Subcutaneous adipose tissue (tissue), 4 donors: ENCODE results near the gene JAGN1. TPM values are rescaled to one million over a fixed set of nuclear protein-coding genes. Genes with fewer than 3 reads are reported as not detected.

Experiments
- total RNA-seq, 4 donors: library from RNA; depleted of rRNA; stranded (reverse); fragments of >200 nt; gene quantifications; one replicate each; pipeline ENCODE4 v1.1.0, GENCODE V29; 2016
- TF ChIP-seq, protein P1 (sequence below): fragments of 450-650 bp; IDR thresholded peaks from one replicate; pipeline ENCODE4 v1.5.1; 2016; ENCODE audit warnings: low read depth, mild to moderate bottlenecking, control low read depth, antibody characterized with exemption, moderate library complexity

The JAGN1 gene
- 10 to 100 TPM; 53.7 to 83.8 (median 60.2) TPM for total RNA-seq

DNA sequence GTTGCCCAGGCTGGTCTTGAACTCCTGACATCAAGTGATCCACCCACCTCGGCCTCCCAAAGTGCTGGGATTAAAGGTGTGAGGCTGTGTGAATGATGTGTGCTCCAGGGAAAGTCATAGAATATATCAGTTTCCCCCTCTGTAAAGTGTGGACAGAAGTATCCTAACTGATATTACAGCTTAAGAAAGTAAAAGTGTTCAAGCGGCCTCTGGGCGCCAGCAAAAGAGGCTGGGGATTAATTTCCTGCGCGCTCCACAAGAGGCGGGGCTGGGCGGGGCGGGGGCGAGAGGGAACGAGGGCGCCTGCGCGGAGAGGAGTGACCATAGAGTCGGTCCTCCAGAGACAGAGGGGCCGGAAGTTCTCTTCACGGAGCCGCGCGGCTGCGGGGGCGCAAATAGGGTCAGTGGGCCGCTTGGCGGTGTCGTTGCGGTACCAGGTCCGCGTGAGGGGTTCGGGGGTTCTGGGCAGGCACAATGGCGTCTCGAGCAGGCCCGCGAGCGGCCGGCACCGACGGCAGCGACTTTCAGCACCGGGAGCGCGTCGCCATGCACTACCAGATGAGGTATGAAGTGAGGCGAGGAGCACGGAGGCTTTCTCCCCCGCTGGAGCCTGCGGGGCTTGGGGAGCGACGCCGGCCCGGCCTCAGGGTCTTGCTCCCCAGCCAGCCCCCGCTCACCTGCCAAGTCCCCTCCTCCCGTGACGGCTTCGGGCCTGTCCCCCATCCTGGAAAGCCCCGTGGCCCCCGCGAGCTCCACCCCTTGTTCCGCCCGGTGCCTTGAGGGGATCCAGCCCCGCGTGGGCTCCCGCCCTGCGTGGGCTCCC is at the start of gene JAGN1:
Gene JAGN1 (plus strand): TSS at position 362 of the 823 bp plus-strand sequence. CDS start 113 bp downstream, at position 475.
- TF ChIP-seq, protein P1, sequence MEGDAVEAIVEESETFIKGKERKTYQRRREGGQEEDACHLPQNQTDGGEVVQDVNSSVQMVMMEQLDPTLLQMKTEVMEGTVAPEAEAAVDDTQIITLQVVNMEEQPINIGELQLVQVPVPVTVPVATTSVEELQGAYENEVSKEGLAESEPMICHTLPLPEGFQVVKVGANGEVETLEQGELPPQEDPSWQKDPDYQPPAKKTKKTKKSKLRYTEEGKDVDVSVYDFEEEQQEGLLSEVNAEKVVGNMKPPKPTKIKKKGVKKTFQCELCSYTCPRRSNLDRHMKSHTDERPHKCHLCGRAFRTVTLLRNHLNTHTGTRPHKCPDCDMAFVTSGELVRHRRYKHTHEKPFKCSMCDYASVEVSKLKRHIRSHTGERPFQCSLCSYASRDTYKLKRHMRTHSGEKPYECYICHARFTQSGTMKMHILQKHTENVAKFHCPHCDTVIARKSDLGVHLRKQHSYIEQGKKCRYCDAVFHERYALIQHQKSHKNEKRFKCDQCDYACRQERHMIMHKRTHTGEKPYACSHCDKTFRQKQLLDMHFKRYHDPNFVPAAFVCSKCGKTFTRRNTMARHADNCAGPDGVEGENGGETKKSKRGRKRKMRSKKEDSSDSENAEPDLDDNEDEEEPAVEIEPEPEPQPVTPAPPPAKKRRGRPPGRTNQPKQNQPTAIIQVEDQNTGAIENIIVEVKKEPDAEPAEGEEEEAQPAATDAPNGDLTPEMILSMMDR = no peak

DNA sequence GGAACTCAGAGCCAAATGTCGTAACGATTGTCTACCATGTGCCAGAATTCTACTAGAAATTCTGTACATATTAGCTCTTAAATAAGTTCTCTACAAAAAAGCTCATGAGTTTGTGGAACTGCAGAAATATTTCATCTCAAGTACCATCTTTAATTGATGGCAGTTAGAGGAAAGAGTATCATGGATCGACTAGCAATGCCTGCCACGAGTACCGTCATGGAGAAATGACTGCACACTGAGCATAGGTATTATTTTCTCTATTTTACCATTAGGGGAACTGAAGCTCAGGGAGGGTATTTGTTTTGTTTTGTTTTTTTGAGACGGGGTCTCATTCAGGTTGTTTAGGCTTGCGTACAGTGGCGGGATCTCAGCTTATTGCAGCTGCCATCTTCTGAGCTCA is 49.4 kb upstream of the JAGN1 start:
- TF ChIP-seq, protein P1 = no peak

DNA sequence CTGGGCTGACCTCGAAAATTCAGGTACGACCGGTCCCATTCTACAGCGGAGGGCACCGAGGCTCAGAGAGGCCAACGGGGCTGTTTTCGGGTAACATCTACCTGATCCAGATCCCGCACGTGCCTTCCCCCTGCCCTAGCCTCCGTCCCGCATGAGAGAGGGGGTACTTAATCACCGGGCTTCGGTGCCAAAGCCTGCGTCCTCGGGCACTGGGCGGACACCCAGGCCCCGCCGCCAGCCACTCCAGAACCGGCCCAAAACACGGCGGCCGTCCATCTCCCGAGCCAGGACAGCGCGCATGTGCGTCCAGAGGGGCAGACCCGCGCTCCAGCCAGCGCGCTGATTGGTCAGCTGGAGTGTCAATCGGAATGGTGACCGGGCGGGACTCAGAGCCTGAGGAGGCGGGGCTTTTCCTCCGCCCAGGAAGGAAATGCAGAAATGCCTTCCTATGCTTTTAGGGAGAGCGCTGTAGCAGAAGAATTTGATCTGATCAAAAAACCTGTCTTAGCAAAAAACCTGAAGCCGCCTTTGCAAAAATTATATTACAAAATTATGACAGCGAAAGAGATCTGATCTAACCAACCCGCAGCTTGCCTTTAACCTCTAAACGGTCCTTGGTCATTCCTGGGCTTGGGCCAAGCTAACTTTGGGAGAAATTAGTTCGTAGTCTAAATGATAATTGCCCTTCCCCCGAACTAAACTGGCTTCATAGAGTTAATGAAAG is 46.5 kb upstream of the JAGN1 start, which contains the start of gene RPUSD3:
Gene RPUSD3 (minus strand): TSS at position 294 of the 724 bp plus-strand sequence. CDS start 18 bp downstream, at position 276.
- TF ChIP-seq, protein P1 = no peak

DNA sequence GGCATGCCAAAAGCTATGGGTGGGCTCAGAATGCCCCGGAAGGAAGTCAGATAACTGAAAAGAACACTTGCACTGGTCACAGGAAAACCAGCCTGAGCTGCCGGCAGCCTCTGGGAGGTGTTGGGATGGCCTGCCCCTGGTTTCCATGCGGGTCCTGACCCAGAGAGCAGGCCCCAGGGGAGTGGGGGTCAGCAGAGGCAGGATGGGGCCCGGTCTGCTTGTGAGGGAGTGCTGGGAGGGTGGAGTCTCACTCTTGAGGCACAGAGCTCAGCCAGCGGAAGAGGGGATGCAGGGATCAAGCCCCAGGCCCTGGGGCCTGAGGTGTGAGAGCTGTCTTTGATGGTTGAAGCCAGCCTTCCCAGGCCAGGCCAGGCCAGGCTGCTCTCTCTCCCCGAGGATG is 44.2 kb upstream of the JAGN1 start:
- TF ChIP-seq, protein P1 = no peak

DNA sequence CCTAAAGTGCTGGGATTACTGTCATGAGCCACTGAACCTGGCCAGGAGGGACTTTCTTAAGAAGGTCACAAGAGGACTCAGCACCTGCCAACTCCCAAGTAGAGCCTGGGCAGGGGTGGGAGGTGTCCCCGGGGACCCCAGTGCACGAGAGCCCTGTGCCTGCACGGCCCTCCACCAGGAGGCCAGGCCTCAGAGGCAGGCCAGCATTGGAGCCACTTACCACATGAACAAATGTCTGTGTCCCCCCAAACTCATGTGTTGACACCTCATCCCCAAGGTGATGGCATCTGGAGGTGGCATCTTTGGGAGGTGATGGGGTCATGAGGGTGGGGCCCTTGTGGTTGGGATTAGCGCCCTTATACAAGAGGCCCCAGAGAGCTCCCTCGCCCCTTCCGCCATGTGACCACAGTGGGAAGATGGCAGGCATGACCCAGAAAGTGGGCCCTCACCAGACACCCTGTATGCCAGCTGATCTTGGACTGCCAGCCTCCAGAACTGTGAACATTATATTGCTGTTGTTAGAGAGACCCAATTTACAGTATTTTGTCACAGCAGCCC is 43.4 kb upstream of the JAGN1 start:
- TF ChIP-seq, protein P1 = no peak

DNA sequence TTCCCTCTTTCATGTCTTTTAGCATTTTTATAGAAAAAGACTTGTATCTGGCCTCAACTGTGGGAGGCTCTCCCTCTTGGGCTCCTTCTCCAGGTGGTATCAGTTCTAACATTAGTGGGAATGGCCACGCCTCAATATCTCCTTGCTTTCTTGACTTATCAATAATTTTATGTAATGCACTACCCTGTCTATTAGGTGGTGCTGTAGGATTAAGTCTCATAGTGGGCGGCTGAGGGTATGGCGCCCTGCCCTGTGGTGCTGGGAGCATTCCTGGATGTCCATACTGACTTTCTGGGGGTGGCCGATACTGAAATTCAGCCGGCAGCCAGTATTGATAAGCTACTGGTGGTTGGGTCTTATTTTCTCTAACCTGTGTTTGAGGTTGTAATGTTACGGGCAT is 37.9 kb upstream of the JAGN1 start:
- TF ChIP-seq, protein P1 = no peak

DNA sequence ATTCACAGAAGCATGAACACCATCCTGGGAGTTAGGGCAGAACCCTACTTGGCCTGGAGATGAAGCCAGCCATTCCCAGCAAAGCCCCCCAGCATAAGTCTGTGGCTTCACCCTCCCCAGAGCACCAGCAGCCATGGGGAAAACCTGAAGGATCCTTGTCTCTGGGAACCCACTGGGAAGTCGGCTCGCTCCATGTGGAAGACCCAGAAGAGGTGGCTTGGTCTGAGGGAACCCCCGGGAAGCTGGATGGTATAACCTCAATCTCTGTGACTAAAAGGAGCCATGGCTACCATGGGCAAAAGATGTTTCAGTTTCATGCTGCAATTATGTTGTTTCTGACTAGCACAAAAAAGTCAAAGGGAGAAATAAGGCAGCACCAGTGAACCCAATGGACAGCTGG is 34.8 kb upstream of the JAGN1 start:
- TF ChIP-seq, protein P1 = no peak
